Ascending aorta (tissue), 2 donors: ENCODE results near the gene PEG3. TPM values are rescaled to one million over a fixed set of nuclear protein-coding genes. Genes with fewer than 3 reads are reported as not detected.

Source experiments
- DNase-seq, 2 donors: peaks; one replicate each; pipeline ENCODE4 v3.0.0-alpha.2; 2019; ENCODE audit warnings: low spot score in 2 of 2
- H3K27ac ChIP-seq, 2 donors: fragments of 200-600 bp; sonication (generic); one replicate each; pipeline ENCODE4 v1.5.1; 2016 to 2017; ENCODE audit warnings: mild to moderate bottlenecking in 1 of 2
- H3K27me3 ChIP-seq: fragments of 200-600 bp; sonication (generic); one replicate; pipeline ENCODE4 v1.5.1; 2017
- H3K36me3 ChIP-seq, 2 donors: fragments of 200-600 bp; sonication (generic); one replicate each; pipeline ENCODE4 v1.5.1; 2016
- H3K4me1 ChIP-seq, 2 donors: fragments of 200-600 bp; sonication (generic); one replicate each; pipeline ENCODE4 v1.5.1; 2016 to 2017; ENCODE audit warnings: mild to moderate bottlenecking in 1 of 2
- H3K4me3 ChIP-seq, 2 donors: fragments of 200-600 bp; sonication (generic); one replicate each; pipeline ENCODE4 v1.5.1; 2016 to 2017; ENCODE audit warnings: mild to moderate bottlenecking in 1 of 2
- H3K9me3 ChIP-seq, 2 donors: fragments of 200-600 bp; sonication (generic); one replicate each; pipeline ENCODE4 v1.5.1; 2016
- intact Hi-C: fragments of 100-400 bp; cut with DNase I; formaldehyde crosslinking; loops from one replicate; pipeline ENCODE4 v1.15.1; 2023
- total RNA-seq: library from RNA; depleted of rRNA; stranded (reverse); fragments of >200 nt; gene quantifications from one replicate; pipeline ENCODE4 v1.1.0, GENCODE V29; 2016
- TF ChIP-seq, protein P1 (sequence below), 3 experiments: fragments of 200-600 bp in 2 of 3; fragments of 450-650 bp in 1 of 3; sonication (generic) in 2 of 3; IDR thresholded peaks; one replicate each; pipeline ENCODE4 v1.5.1; 2016 to 2019; ENCODE audit warnings: antibody characterized with exemption in 3 of 3, mild to moderate bottlenecking in 1 of 3, moderate library complexity in 1 of 3

The PEG3 gene
- total RNA-seq, 1 donor from 2014 or later: 6.1 TPM

DNA sequence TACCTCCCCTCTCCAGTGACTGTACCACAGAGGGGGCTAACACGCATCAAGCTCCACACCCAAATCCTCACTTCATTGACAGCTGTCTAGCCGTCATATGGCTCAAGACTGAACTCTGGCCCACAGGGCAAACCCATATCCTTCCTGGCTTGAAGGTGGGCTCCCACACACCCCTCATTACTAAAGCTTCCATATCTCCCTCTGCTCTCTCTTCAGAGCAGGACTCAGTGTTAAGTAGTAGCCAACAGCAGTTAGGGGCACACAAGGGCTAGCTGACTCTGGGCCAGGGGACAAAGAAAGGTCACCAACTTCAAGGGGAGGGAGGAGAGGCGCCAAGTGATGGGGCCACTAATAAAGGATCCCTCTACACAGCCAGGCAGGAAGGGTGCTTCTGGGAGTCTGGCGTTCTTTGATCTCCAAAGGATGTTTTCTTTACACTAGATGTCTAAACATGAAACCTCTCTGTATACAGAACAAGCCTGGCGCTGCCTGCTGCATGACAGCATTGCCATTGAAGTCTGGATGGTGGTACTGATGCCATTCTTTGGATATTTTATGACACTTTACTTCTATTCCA, 8.1 kb downstream of the PEG3 start:
- no peaks in the 10 kb centered on the region for H3K27me3 ChIP-seq
- no peaks in the 10 kb centered on the region for H3K36me3 ChIP-seq
- DNase-seq: no peak
- intact Hi-C loops: loop anchor here (10.0 kb wide), 2 partner anchors 452 to 518 kb away; partner anchors contain the start of genes ZNF460 and ZSCAN5A
- H3K27ac ChIP-seq: no peak overlapping the region
- no peak overlapping the region for H3K4me3 ChIP-seq
- H3K4me1 ChIP-seq: no peaks in the 10 kb centered on the region
- no peaks in the 10 kb centered on the region for H3K9me3 ChIP-seq
- TF ChIP-seq, protein P1, sequence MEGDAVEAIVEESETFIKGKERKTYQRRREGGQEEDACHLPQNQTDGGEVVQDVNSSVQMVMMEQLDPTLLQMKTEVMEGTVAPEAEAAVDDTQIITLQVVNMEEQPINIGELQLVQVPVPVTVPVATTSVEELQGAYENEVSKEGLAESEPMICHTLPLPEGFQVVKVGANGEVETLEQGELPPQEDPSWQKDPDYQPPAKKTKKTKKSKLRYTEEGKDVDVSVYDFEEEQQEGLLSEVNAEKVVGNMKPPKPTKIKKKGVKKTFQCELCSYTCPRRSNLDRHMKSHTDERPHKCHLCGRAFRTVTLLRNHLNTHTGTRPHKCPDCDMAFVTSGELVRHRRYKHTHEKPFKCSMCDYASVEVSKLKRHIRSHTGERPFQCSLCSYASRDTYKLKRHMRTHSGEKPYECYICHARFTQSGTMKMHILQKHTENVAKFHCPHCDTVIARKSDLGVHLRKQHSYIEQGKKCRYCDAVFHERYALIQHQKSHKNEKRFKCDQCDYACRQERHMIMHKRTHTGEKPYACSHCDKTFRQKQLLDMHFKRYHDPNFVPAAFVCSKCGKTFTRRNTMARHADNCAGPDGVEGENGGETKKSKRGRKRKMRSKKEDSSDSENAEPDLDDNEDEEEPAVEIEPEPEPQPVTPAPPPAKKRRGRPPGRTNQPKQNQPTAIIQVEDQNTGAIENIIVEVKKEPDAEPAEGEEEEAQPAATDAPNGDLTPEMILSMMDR (IDR thresholded peaks at IDR 0.05): no peak

DNA sequence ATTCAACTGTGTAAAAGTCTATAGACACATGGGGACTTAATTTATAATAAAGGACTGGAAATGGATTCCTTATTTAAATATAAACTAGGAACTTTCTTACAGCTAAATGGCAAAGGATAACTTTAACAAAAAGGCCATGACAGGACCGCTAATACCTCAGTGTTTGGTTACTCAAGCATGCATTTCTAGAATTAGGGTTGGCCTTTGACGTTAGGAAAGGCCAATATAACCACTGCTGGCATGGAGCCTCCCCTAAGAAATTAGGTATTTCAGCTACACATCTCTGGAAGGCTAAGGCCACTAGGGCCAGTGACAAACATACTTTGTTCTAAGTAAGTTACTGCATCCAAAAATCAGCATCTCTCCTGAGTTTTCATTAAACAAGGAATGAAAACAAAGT, 9.3 kb downstream of the PEG3 start:
- H3K27me3 ChIP-seq: no peaks in the 10 kb centered on the region
- no peak for DNase-seq
- TF ChIP-seq, protein P1 (IDR thresholded peaks at IDR 0.05): no peak

DNA sequence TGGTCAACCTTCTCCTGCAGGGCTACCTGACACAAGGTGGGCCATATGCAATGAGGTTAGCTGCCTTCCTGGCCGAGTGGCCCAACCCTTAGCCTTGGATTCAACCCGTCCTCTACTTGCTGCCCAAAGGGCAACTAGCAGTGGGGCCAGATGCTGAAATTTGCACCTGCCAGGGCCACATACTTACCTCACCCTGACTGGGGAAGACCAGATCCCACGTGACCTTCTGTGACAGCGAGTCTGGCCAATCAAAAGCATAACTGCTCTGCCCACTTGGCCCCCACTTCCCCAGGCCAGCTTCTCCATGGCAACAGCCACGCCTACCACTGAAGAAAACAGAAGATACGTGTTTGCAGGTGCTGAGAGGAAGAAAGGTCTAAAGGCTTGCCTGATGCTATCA, 10.9 kb downstream of the PEG3 start:
- intact Hi-C loops: no loop called here

More for the DNA sequence above, 9.3 kb downstream of the PEG3 start:
- intact Hi-C loops: loop anchor here (10.0 kb wide), 2 partner anchors 454 to 516 kb away; partner anchors contain the start of genes ZNF460 and ZSCAN5A
- Histone ChIP-seq H3K9me3 (no peaks in the 10 kb centered on the region), H3K36me3 (no peaks in the 10 kb centered on the region), H3K27ac (no peak overlapping the region), H3K4me1 (no peaks in the 10 kb centered on the region), H3K4me3 (no peak overlapping the region)

DNA sequence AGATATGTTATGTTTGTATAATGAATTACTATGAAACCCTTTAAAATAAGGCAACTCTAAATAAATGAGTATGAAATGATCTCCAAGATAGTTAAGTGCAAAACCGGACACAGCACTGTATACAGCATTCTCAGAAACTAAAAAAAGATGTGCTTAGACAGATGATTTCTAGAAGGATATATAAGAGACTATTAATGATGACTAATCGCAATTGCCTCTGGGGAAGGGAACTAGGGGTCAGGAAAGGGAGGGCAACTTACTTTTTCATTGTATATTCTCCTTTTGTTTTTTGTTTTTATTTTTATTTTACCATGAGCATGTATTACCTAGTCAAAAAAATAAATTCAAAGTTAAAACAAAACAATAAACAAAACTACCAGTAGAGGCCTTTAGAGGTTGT, 12.8 kb downstream of the PEG3 start:
- TF ChIP-seq, protein P1 (IDR thresholded peaks at IDR 0.05): no peak
- no peak for DNase-seq
- intact Hi-C loops: no loop called here
- Histone ChIP-seq H3K36me3 (peaks cover 0 to 9% of the 10 kb centered on the region in 2 donors), H3K27ac (no peak overlapping the region), H3K27me3 (no peaks in the 10 kb centered on the region), H3K9me3 (no peaks in the 10 kb centered on the region), H3K4me3 (no peak overlapping the region), H3K4me1 (no peaks in the 10 kb centered on the region)

More for the DNA sequence above, 10.9 kb downstream of the PEG3 start:
- Histone ChIP-seq H3K36me3 (no peaks in the 10 kb centered on the region), H3K4me1 (no peaks in the 10 kb centered on the region), H3K27me3 (no peaks in the 10 kb centered on the region), H3K9me3 (no peaks in the 10 kb centered on the region), H3K27ac (no peak overlapping the region), H3K4me3 (no peak overlapping the region)
- DNase-seq: no peak
- TF ChIP-seq, protein P1 (IDR thresholded peaks at IDR 0.05): no peak

DNA sequence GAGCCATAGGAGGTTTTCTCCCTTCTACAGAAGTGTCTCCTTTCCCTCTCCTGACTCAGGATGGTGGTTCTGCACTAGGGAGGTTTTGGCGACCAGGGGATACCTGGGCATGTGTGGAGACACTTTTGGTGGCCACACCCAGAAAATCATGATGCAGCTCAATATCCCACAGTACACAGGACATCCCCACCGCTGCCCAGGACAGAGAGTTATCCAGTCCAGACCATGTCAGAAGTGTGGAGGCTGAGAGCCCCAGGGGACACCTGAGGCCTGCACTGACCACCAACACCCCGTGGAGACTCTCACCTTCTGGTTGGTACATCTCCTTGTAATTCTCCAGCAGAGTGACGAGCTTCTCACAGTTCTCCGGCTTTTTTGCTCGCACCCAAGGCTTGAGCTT, 16.6 kb downstream of the PEG3 start:
- no peaks in the 10 kb centered on the region for H3K9me3 ChIP-seq
- H3K4me3 ChIP-seq: no peak overlapping the region
- H3K27ac ChIP-seq: no peak overlapping the region
- intact Hi-C loops: no loop called here
- no peak for DNase-seq
- H3K36me3 ChIP-seq: peaks cover 0 to 35% of the 10 kb centered on the region in 2 donors
- TF ChIP-seq, protein P1 (IDR thresholded peaks at IDR 0.05): no peak
- no peaks in the 10 kb centered on the region for H3K27me3 ChIP-seq
- no peaks in the 10 kb centered on the region for H3K4me1 ChIP-seq
